GM21717 (cell line): ENCODE measurements around the gene NUFIP1.
"Not testable (repeated sequence)": the region's sequence is repeated elsewhere in the genome, so short reads cannot be mapped to it uniquely, and the experiment has no call there.

Experiments used
- ATAC-seq: cut with Tn5 transposase; IDR thresholded peaks from one replicate; pipeline ENCODE4 v1.9.1; 2021; ENCODE audit warnings: mild to moderate bottlenecking, moderate library complexity; ENCODE audit not compliant: unreplicated experiment

NUFIP1 gene

GRCh38 chr13:44989071-44989889 is at the start of gene NUFIP1, which contains the start of gene GPALPP1:
TSS of gene NUFIP1 (minus strand) at chr13:44989471. CDS start at chr13:44989436, 35 bp downstream.
TSS of gene GPALPP1 (plus strand) at chr13:44989538. CDS start at chr13:44989655, 117 bp downstream.
- ATAC-seq, result peak; percentile 95

DNA sequence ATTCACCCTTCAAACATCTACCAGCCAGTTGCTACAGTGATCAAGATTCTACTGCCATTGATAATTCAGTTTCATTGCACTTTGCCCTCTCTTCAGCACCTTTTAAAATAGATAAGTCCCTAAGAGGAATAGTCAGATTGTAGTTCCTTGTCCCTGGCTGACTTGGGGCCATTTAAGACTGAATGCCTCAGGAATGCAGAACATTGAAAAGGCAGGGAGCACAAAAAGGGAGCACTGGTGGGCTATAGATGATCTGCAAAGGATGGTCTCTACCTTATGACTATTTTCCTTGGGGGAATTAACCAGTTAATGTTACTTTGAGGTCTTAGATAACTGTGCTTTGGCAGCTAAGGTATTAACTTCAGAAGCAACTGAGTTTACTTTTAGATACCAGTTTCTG is 46.9 kb upstream of the NUFIP1 start:
- ATAC-seq, result no peak

- ATAC-seq, result no peak
Observed at GRCh38 chr13:45034342-45034741, 45.1 kb upstream of the NUFIP1 start.

DNA sequence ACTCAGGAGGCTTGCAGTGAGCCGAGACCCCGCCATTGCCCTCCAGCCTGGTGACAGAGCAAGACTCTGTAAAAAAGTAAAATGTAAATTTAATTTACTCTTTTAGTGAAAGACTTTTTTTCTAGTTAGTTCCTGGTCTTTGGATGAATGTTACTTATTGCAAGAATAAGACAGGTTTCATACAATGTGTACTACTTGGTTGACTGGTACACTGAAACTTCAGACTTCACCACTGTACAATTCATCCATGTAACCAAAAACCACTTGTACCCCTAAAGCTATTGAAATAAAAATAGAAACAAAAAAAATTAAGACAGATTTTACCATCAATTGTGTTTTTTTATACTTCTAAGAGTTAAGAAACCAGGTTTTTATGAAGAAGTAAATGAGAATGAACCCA is 35.6 kb upstream of the NUFIP1 start:
- ATAC-seq, result no peak

- ATAC-seq, result no peak
Observed at GRCh38 chr13:45021250-45021649, 32.0 kb upstream of the NUFIP1 start.

- ATAC-seq, result not testable (repeated sequence)
Observed at GRCh38 chr13:45019981-45020380, 30.7 kb upstream of the NUFIP1 start.

GRCh38 chr13:45016792-45017425 is 27.6 kb upstream of the NUFIP1 start:
- ATAC-seq, result no peak

- no peak for ATAC-seq
Observed at GRCh38 chr13:45015300-45015699, 26.0 kb upstream of the NUFIP1 start.

DNA sequence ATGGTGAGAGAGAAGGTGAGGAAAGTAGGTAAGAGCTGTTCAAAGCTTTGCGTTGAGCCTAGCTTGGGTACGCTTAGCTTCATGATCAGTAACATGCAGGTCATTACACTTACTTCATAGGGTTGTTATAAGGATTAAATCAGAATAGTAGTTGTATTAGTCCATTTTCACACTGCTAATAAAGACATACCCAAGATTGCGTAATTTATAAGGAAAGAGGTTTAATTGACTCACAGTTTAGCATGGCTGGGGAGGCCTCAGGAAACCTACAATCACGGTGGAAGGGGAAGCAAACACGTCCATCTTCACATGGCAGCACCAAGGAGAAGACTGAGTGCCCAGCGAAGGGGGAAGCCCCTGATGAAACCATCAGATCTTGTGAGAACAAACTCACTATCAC is 21.9 kb upstream of the NUFIP1 start:
- ATAC-seq, result no peak

DNA sequence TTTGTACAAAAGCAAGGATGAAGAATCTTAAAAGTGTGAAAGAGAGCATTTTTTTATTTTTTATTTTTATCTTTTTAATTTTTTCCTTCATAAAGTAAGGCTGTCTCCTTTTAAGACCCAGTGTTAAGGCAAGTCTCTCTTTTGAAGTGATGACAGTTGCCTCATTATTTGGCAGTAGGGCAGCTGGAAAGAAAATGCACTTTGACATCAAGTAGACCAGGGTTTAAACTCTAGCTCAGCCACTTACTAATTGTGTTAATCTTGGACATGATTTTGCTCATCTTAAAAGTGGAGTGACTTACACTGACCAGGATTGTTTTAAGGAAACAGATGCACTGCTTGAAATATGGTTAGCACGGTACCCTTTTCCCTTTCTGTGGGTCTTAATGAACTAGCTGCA is 18.6 kb upstream of the NUFIP1 start:
- ATAC-seq, result no peak

GRCh38 chr13:45007225-45007624 is 18.0 kb upstream of the NUFIP1 start:
- no peak for ATAC-seq

DNA sequence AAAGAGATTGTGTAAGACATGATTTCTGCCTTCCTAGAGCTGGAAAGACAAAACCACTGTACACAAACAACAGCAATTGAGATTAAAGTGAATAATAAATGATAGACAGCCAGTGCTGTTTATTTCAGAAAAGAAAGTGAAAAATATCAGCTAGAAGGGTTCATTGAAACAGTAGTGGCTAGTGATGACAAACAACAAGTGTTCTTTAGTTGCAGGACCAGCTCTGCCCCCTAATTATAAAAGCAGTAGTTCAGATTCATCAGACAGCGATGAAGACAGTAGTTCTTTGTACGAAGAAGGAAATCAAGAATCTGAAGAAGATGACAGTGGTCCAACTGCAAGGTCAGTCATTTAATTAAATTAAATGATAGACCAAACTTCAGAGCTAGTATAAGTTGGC is 14.8 kb upstream of the NUFIP1 start:
- no peak for ATAC-seq

- no peak for ATAC-seq
Observed at GRCh38 chr13:45003417-45003816, 14.1 kb upstream of the NUFIP1 start.

GRCh38 chr13:44989941-44990340 is 670 bp upstream of the NUFIP1 start:
- ATAC-seq, result no peak

DNA sequence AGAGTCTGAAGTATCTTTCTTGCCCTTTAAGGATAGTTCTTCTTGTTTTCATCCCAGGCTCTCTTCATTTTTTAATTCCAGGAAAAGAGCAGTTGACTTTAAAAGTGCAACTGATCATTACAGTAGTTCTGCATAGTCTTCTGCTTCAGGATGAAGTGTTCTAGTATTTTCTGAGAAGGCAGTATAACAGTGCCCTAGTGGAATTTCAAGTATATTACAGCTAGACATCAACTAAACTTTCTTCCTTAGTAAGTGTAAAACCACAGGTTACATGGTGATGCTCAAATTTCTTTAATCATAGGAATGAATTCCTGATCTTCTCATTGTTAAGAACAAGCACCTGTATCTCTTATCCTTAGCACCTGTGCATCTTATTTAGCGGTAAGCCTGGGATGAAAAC is 10.9 kb downstream of the NUFIP1 start:
- ATAC-seq, result no peak

DNA sequence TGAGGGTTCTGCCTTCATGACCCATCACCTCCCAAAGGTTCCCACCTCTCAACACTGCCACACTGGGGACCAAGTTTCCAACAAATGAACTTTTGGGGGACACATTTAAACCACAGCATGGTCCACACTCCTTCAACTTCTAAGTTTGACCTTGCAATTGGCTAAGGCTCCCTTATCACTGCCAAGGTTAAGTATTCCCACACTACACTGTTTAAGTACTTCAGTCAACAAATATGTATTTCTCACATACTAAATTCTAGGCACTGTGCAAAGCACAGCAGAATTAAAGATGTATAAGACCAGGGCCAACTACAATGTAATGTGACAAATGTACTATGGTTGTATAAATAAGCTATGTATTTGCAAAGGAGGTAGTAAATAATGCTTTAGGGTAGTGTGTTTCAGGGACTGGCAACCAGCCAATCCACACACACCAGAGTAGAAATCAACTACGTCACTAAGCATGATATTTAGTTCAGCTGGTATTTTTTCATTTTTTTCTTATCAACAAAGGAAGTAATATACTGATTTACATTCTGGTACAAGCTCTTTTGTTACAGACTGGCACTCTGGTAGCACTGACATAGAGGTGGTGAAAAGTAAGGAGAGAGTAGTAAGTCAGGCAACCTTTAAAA is 12.2 kb downstream of the NUFIP1 start:
- no peak for ATAC-seq

DNA sequence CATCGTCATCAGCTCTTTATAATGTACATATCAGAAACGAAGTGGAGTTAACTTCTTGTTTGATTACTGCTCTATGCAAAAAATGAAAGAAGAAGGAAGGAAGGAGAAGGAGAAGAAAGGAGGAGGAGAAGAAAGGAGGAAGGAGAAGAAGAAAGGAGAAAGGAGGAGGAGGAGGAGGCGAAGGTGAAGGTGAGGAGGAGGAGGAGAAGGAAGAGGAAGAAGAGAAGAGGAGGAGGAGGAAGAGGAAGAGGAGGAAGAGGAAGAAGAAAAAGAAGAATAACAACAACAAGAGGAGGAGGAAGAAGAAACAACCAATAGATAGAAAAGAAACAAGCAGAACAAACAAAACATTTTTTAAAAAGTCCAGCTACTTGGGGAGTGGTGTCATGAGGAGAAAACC is 13.1 kb downstream of the NUFIP1 start:
- ATAC-seq, result no peak

GRCh38 chr13:44974056-44974793 is 15.0 kb downstream of the NUFIP1 start:
- ATAC-seq, result peak; percentile 60

DNA sequence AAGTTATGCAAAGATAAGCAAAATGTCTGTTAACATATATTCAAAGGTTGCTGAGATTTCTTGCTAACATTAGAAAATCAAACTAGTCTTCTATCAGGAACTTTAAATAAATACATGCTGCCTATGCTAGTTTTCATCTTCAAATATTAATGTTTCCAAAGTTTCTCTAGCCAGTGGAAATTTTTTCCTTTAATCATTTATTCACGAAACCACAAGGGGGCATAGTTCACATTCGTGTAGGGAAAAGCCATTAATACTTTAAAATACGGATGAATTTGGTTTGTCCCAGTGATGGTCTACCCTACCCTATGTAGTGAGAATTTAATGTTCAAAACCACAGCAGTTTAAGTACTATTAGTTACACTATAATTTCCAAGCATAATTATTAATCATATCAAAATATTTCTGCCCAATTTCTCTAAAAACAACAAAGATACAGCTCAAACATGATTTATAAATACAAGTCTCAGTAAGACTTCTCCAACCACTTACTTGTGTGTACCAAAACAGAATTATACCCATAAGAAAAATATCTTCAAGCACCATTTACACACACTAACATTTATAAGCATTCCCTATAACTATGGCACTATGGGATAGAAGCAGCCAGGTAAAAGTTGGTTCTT is 16.2 kb downstream of the NUFIP1 start:
- no peak for ATAC-seq

DNA sequence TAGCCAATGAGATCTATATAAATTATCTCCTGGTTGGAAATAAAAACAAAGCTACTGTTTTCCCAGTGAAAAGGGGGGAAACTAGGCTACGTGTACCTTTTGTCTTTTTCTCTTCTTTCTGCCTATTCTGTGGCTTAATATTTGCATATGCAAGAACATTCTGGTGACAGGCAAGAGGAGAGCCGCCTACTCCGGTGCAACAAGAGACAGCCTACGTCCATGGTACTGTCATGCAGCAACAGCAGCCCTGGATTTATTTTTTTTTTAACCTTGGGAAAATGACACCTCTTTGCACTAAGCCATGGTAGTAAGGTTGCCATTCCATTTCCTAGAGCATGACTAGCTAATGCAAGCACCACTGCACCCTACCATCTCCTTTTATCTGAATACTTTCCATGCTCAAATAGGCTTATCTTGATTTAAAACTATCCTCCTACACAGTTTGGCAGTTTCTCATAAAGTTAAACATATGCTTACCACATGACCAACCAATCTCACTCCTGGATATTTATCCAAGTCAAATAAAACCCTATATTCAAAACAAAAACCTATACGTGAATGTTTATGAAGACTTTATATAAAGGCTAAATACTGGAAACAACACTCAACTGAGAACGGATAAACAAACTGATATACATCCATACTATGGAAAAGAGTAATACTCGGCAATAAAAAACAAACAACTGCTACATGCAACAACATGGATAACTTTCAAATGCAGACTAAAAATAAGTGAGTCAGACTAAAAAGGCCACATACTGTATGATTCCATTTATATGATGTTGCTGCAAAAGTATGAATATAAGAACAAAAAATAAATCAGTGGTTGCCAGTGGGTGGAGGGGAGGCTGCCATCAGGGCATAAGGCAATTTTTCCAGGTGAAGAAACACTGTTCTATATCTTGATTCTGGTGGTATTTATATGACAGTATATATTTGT is 17.3 kb downstream of the NUFIP1 start:
- ATAC-seq, result no peak
